GM06990 (cell line): Measurements from ENCODE around the gene PLAGL2.

Source experiments
- DNase-seq: peaks from one replicate; pipeline ENCODE4 v3.0.0-alpha.2; 2011; ENCODE audit not compliant: insufficient read length; ENCODE audit errors: extremely low read depth
- H3K27me3 ChIP-seq: replicated peaks from 2 replicates; pipeline ENCODE4 v1.6.0; 2011; ENCODE audit warnings: low read length; ENCODE audit not compliant: control insufficient read depth, insufficient read depth
- H3K36me3 ChIP-seq: 2 replicates; pipeline ENCODE4 v1.5.1; 2011; ENCODE audit warnings: low read length; ENCODE audit not compliant: control insufficient read depth, insufficient read depth
- H3K4me3 ChIP-seq: replicated peaks from 2 replicates; pipeline ENCODE4 v1.5.1; 2011; ENCODE audit warnings: low read depth, mild to moderate bottlenecking, control low read depth, low read length
- CTCF ChIP-seq: IDR thresholded peaks from 2 replicates; pipeline ENCODE4 v1.5.1; 2011; ENCODE audit warnings: low read length, control low read depth, mild to moderate bottlenecking, inconsistent platforms; ENCODE audit not compliant: insufficient read depth, poor library complexity, severe bottlenecking

The PLAGL2 gene

GRCh38 chr20:32233286-32233685 is 25.7 kb upstream of the PLAGL2 start:
- no peak for TF ChIP-seq CTCF
- no peak for DNase-seq
- peaks cover 35% of the 10 kb centered on the region for H3K36me3 ChIP-seq
- no peaks in the 10 kb centered on the region for H3K27me3 ChIP-seq
- H3K4me3 ChIP-seq: no peak overlapping the region

GRCh38 chr20:32232326-32232886 is 24.9 kb upstream of the PLAGL2 start:
- no peak for DNase-seq
- H3K36me3 ChIP-seq: peaks cover 37% of the 10 kb centered on the region
- no peaks in the 10 kb centered on the region for H3K27me3 ChIP-seq
- H3K4me3 ChIP-seq: no peak overlapping the region
- TF ChIP-seq CTCF: no peak

GRCh38 chr20:32231847-32232246 is 24.3 kb upstream of the PLAGL2 start:
- no peak for TF ChIP-seq CTCF
- Histone ChIP-seq H3K4me3 (no peak overlapping the region), H3K36me3 (peaks cover 40% of the 10 kb centered on the region), H3K27me3 (no peaks in the 10 kb centered on the region)
- no peak for DNase-seq

- Histone ChIP-seq H3K36me3 (peaks cover 40% of the 10 kb centered on the region), H3K4me3 (no peak overlapping the region), H3K27me3 (no peaks in the 10 kb centered on the region)
- DNase-seq: no peak
- no peak for TF ChIP-seq CTCF
Observed at GRCh38 chr20:32231245-32231644, 23.7 kb upstream of the PLAGL2 start.

GRCh38 chr20:32230707-32231106 is 23.2 kb upstream of the PLAGL2 start:
- Histone ChIP-seq H3K4me3 (no peak overlapping the region), H3K36me3 (peaks cover 37% of the 10 kb centered on the region), H3K27me3 (no peaks in the 10 kb centered on the region)
- DNase-seq: no peak
- no peak for TF ChIP-seq CTCF

- TF ChIP-seq CTCF: no peak
- Histone ChIP-seq H3K4me3 (no peak overlapping the region), H3K27me3 (no peaks in the 10 kb centered on the region), H3K36me3 (peaks cover 28% of the 10 kb centered on the region)
- DNase-seq: no peak
Observed at GRCh38 chr20:32229251-32229747, 21.8 kb upstream of the PLAGL2 start.
